Osteoblast (primary cell): ENCODE data around the gene PID1. TPM values are rescaled to one million over a fixed set of nuclear protein-coding genes. Genes with fewer than 3 reads are reported as not detected.
"Not testable (repeated sequence)": the region's sequence is repeated elsewhere in the genome, so short reads cannot be mapped to it uniquely, and the experiment has no call there.

Experiments used
- DNase-seq: peaks from one replicate; pipeline ENCODE4 v3.0.0; 2011; ENCODE audit warnings: low spot score, mixed read lengths; ENCODE audit not compliant: insufficient read length; ENCODE audit errors: missing footprints
- H2AFZ ChIP-seq: 2 replicates; pipeline ENCODE4 v1.6.0; 2011; ENCODE audit warnings: mild to moderate bottlenecking, low read length
- H3K27ac ChIP-seq: 2 replicates; pipeline ENCODE4 v1.5.1; 2011; ENCODE audit warnings: mild to moderate bottlenecking, low read depth, low read length, moderate library complexity
- H3K27me3 ChIP-seq: 2 replicates; pipeline ENCODE4 v1.6.0; 2012; ENCODE audit warnings: mild to moderate bottlenecking, control low read depth, inconsistent platforms, low read length, moderate library complexity; ENCODE audit not compliant: insufficient read depth
- H3K36me3 ChIP-seq: 2 replicates; pipeline ENCODE4 v1.5.1; 2011; ENCODE audit warnings: mild to moderate bottlenecking, low read length, control low read depth, moderate library complexity; ENCODE audit not compliant: insufficient read depth
- H3K4me1 ChIP-seq: 2 replicates; pipeline ENCODE4 v1.5.1; 2011; ENCODE audit warnings: mild to moderate bottlenecking, low read length, control low read depth, moderate library complexity; ENCODE audit not compliant: insufficient read depth
- H3K4me2 ChIP-seq: 2 replicates; pipeline ENCODE4 v1.6.0; 2011; ENCODE audit warnings: mild to moderate bottlenecking, low read length; ENCODE audit not compliant: insufficient read depth
- H3K4me3 ChIP-seq: fragments of 200-600 bp; sonication (generic); 3 replicates; pipeline ENCODE4 v1.5.1; 2012; ENCODE audit warnings: mild to moderate bottlenecking, low read length, inconsistent platforms; ENCODE audit not compliant: insufficient read depth
- H3K79me2 ChIP-seq: 2 replicates; pipeline ENCODE4 v1.6.0; 2012; ENCODE audit warnings: mild to moderate bottlenecking, low read length, control low read depth, inconsistent platforms; ENCODE audit not compliant: insufficient read depth
- H3K9me3 ChIP-seq: 2 replicates; pipeline ENCODE4 v1.5.1; 2011; ENCODE audit warnings: low read depth, low read length, control low read depth
- H4K20me1 ChIP-seq: 2 replicates; pipeline ENCODE4 v1.6.0; 2012; ENCODE audit warnings: mild to moderate bottlenecking, low read length, control low read depth; ENCODE audit not compliant: insufficient read depth
- CTCF ChIP-seq: IDR thresholded peaks from 2 replicates; pipeline ENCODE4 v1.5.1; 2011; ENCODE audit warnings: mild to moderate bottlenecking, low read depth, low read length, moderate library complexity; ENCODE audit errors: extremely low read depth
- total RNA-seq: library from RNA; depleted of rRNA; stranded (reverse); fragments of >200 nt; gene quantifications from 2 replicates; pipeline ENCODE4 v1.2.3, GENCODE V29; 2012

PID1 gene
- total RNA-seq, 1 donor, result 9.8 TPM

GRCh38 chr2:229084447-229084846, 186.6 kb downstream of the PID1 start:
- DNase-seq, result no peak
- no peak overlapping the region for H3K4me3 ChIP-seq
- no peak overlapping the region for H2AFZ ChIP-seq
- H3K9me3 ChIP-seq, result no peaks in the 10 kb centered on the region
- H3K36me3 ChIP-seq, result no peaks in the 10 kb centered on the region
- no peaks in the 10 kb centered on the region for H3K79me2 ChIP-seq
- H3K4me1 ChIP-seq, result no peaks in the 10 kb centered on the region
- H4K20me1 ChIP-seq, result no peaks in the 10 kb centered on the region
- no peak overlapping the region for H3K4me2 ChIP-seq
- no peak overlapping the region for H3K27ac ChIP-seq
- no peak for TF ChIP-seq CTCF
- no peaks in the 10 kb centered on the region for H3K27me3 ChIP-seq

GRCh38 chr2:229083606-229084340, 187.3 kb downstream of the PID1 start:
- Histone ChIP-seq H2AFZ (no peak overlapping the region), H4K20me1 (no peaks in the 10 kb centered on the region), H3K27me3 (no peaks in the 10 kb centered on the region), H3K4me3 (no peak overlapping the region), H3K4me1 (no peaks in the 10 kb centered on the region), H3K4me2 (no peak overlapping the region), H3K79me2 (no peaks in the 10 kb centered on the region), H3K36me3 (no peaks in the 10 kb centered on the region), H3K27ac (no peak overlapping the region), H3K9me3 (no peaks in the 10 kb centered on the region)
- no peak for DNase-seq
- TF ChIP-seq CTCF, result no peak

GRCh38 chr2:229081411-229081810, 189.7 kb downstream of the PID1 start:
- no peaks in the 10 kb centered on the region for H3K79me2 ChIP-seq
- no peaks in the 10 kb centered on the region for H3K9me3 ChIP-seq
- no peak for TF ChIP-seq CTCF
- H3K4me2 ChIP-seq, result no peak overlapping the region
- H3K27ac ChIP-seq, result no peak overlapping the region
- H3K4me1 ChIP-seq, result no peaks in the 10 kb centered on the region
- H4K20me1 ChIP-seq, result no peaks in the 10 kb centered on the region
- no peak for DNase-seq
- H2AFZ ChIP-seq, result no peak overlapping the region
- no peak overlapping the region for H3K4me3 ChIP-seq
- no peaks in the 10 kb centered on the region for H3K36me3 ChIP-seq
- H3K27me3 ChIP-seq, result no peaks in the 10 kb centered on the region

GRCh38 chr2:229080172-229080571, 190.9 kb downstream of the PID1 start:
- Histone ChIP-seq H3K27me3 (no peaks in the 10 kb centered on the region), H3K4me1 (no peaks in the 10 kb centered on the region), H3K4me2 (no peak overlapping the region), H3K36me3 (no peaks in the 10 kb centered on the region), H3K4me3 (no peak overlapping the region), H2AFZ (no peak overlapping the region), H3K79me2 (no peaks in the 10 kb centered on the region), H3K9me3 (no peaks in the 10 kb centered on the region), H3K27ac (no peak overlapping the region), H4K20me1 (no peaks in the 10 kb centered on the region)
- TF ChIP-seq CTCF, result no peak
- no peak for DNase-seq

- H3K27ac ChIP-seq, H3K27me3 ChIP-seq, H3K4me1 ChIP-seq, H3K4me3 ChIP-seq, DNase-seq, H3K4me2 ChIP-seq, H3K36me3 ChIP-seq, H3K79me2 ChIP-seq, H2AFZ ChIP-seq, H4K20me1 ChIP-seq, H3K9me3 ChIP-seq: not testable (repeated sequence)
These were observed 194.2 kb downstream of the PID1 start for GRCh38 chr2:229076886-229077285.
